Endothelial cell (in vitro differentiated cells): ENCODE data around the gene RAB31. TPM values are rescaled to one million over a fixed set of nuclear protein-coding genes. Genes with fewer than 3 reads are reported as not detected.

Experiments
- DNase-seq: peaks from one replicate; pipeline ENCODE4 v3.0.0; 2021; ENCODE audit warnings: low spot score
- H3K27ac Mint-ChIP-seq: one replicate; pipeline ENCODE4 v1.8.0; 2021; ENCODE audit warnings: mixed read lengths, inconsistent platforms; ENCODE audit not compliant: unreplicated experiment
- H3K27me3 Mint-ChIP-seq: one replicate; pipeline ENCODE4 v1.8.0; 2021; ENCODE audit warnings: mild to moderate bottlenecking, moderate library complexity, mixed read lengths, inconsistent platforms; ENCODE audit not compliant: unreplicated experiment
- H3K36me3 Mint-ChIP-seq: one replicate; pipeline ENCODE4 v1.8.0; 2021; ENCODE audit warnings: mild to moderate bottlenecking, low read depth, mixed read lengths, inconsistent platforms; ENCODE audit not compliant: unreplicated experiment
- H3K4me1 Mint-ChIP-seq: one replicate; pipeline ENCODE4 v1.8.0; 2021; ENCODE audit warnings: mild to moderate bottlenecking, mixed read lengths, inconsistent platforms; ENCODE audit not compliant: unreplicated experiment
- H3K4me3 Mint-ChIP-seq: one replicate; pipeline ENCODE4 v1.8.0; 2021; ENCODE audit warnings: mild to moderate bottlenecking, mixed read lengths, inconsistent platforms; ENCODE audit not compliant: unreplicated experiment
- H3K9me3 Mint-ChIP-seq: one replicate; pipeline ENCODE4 v1.8.0; 2021; ENCODE audit warnings: mixed read lengths, inconsistent platforms; ENCODE audit not compliant: unreplicated experiment
- total RNA-seq: library from RNA; stranded (reverse); fragmentation: NEBNext Ultra II Directional; extraction: Animal tissue kit (Norgen Biotek cat#: 25700); gene quantifications from one replicate; pipeline ENCODE4 v1.2.1, GENCODE V29; 2021; ENCODE audit not compliant: unreplicated experiment
- TF ChIP-seq, protein P1 (sequence below): fragments of 200-600 bp; sonication (generic); IDR thresholded peaks from one replicate; pipeline ENCODE4 v1.5.0; 2021; ENCODE audit warnings: antibody characterized with exemption; ENCODE audit not compliant: unreplicated experiment

RAB31 gene
- total RNA-seq, 1 donor from 2014 or later, result 88.8 TPM

DNA sequence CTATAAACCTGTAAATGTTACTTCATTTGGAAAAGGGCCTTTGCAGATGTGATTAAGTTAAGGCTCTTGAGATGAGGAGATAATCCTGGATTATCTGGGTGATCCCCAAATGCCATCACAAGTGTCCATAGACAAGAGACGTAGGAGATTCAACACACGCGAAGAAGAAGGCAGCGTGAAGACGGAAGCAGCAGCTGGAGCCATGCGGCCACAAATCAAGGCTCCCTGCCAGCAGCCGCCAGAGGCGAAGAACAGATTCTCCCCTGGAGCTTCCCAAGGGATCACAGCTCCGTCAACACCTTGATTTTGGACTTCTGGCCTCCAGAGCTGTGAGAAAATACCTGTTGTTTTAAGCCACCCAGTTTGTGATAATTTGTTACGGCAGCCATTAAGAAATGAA lies 194.7 kb downstream of the RAB31 start:
- TF ChIP-seq, protein P1, sequence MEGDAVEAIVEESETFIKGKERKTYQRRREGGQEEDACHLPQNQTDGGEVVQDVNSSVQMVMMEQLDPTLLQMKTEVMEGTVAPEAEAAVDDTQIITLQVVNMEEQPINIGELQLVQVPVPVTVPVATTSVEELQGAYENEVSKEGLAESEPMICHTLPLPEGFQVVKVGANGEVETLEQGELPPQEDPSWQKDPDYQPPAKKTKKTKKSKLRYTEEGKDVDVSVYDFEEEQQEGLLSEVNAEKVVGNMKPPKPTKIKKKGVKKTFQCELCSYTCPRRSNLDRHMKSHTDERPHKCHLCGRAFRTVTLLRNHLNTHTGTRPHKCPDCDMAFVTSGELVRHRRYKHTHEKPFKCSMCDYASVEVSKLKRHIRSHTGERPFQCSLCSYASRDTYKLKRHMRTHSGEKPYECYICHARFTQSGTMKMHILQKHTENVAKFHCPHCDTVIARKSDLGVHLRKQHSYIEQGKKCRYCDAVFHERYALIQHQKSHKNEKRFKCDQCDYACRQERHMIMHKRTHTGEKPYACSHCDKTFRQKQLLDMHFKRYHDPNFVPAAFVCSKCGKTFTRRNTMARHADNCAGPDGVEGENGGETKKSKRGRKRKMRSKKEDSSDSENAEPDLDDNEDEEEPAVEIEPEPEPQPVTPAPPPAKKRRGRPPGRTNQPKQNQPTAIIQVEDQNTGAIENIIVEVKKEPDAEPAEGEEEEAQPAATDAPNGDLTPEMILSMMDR, result no peak
- Mint-ChIP-seq H3K27ac (no peak overlapping the region), H3K9me3 (no peaks in the 10 kb centered on the region), H3K4me3 (no peak overlapping the region), H3K36me3 (no peaks in the 10 kb centered on the region), H3K4me1 (no peaks in the 10 kb centered on the region), H3K27me3 (peaks cover 4% of the 10 kb centered on the region)
- DNase-seq, result no peak

DNA sequence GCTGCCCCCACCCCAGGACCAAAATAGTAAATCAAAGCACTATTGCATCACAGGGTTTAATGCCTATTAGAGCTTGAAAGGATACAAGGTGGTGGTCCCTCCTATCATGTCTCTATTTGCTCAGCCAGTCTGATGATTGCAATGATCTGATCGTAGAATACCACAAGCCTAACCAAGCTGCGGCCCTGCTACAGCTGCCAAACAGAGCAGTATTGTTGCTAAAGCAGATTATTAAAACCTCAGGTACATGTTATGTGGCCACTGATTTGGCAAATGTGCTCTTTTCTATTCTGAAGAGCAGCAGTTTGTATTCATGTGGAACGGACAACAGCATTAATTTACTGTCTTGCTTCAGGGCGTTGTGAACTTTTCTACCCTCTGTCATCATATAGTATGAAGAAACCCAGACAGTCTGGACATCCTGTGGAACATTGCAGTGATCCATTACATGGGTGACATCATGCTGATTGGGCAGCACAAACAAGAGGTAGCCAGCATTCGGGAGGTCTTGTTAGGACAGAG lies 197.4 kb downstream of the RAB31 start:
- Mint-ChIP-seq H3K4me3 (no peak overlapping the region), H3K4me1 (no peaks in the 10 kb centered on the region), H3K27ac (no peak overlapping the region), H3K27me3 (peaks cover 5% of the 10 kb centered on the region), H3K9me3 (no peaks in the 10 kb centered on the region), H3K36me3 (no peaks in the 10 kb centered on the region)
- no peak for DNase-seq
- TF ChIP-seq, protein P1, result no peak

DNA sequence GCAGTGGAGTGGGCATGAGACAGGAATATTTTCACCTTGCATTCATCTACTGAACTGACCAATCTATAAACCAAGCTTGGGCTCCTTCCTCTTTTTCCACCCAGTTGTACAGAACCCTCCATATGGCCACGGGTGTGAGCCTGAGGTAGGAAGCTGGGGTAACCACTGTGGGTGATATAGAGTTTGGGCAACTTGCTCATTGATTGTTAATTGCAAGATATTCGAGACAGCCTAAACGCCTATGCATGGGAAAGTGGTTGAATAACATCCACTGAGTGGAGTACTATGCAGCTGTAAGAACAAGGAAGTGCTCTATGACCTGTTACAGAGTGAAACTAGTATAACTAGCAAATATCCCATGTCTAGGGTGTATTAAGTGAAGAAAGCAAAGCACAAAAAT lies 198.4 kb downstream of the RAB31 start:
- peaks cover 4% of the 10 kb centered on the region for H3K27me3 Mint-ChIP-seq
- no peak for DNase-seq
- no peak overlapping the region for H3K4me3 Mint-ChIP-seq
- TF ChIP-seq, protein P1, result no peak
- no peaks in the 10 kb centered on the region for H3K4me1 Mint-ChIP-seq
- H3K9me3 Mint-ChIP-seq, result no peaks in the 10 kb centered on the region
- no peaks in the 10 kb centered on the region for H3K36me3 Mint-ChIP-seq
- no peak overlapping the region for H3K27ac Mint-ChIP-seq

DNA sequence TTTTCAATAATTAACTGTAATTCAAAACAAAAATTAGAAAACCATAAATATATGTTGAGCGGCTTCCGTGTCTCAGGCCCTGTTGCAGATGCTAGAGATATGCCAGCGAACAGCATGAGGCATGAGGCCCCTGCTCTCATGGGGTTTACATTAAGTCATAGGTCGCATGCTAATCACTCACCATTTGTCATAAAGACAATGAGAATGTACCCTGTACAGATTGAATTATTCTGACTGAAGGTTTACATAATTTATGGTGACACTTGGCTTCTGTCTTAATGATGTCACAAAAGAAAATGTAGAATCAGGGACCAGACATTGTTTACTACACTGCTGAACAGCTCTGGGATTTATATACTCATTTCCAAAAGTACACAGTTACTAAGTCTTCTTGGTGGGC lies 199.8 kb downstream of the RAB31 start:
- Mint-ChIP-seq H3K27ac (no peak overlapping the region), H3K4me1 (peaks cover 2% of the 10 kb centered on the region)
- TF ChIP-seq, protein P1, result no peak

DNA sequence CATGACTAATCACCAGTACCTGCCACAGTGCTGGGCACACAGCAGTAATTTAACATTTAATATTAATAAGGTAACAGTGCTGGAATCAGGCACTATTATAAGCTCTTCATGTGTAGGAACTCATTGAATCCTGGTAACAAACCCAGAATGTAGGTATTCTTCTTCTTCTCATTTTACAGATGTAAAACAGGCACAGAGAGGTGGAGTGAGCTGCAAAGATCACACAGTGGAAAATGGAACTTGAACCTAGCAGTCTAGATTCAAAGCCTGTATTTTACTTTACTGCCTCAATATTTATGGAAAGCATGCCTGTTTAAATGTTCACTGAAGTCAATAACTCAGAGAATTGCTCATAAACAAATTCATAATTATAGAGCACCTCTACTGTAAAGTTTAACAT lies 202.0 kb downstream of the RAB31 start:
- peaks cover 9% of the 10 kb centered on the region for H3K27me3 Mint-ChIP-seq
- peaks cover 11% of the 10 kb centered on the region for H3K4me1 Mint-ChIP-seq
- DNase-seq, result no peak
- TF ChIP-seq, protein P1, result no peak
- H3K27ac Mint-ChIP-seq, result no peak overlapping the region
- no peak overlapping the region for H3K4me3 Mint-ChIP-seq
- H3K36me3 Mint-ChIP-seq, result peaks cover 6% of the 10 kb centered on the region
- H3K9me3 Mint-ChIP-seq, result no peaks in the 10 kb centered on the region

More for the DNA sequence above, 199.8 kb downstream of the RAB31 start:
- H3K27me3 Mint-ChIP-seq, result peaks cover 4% of the 10 kb centered on the region
- no peak overlapping the region for H3K4me3 Mint-ChIP-seq
- no peaks in the 10 kb centered on the region for H3K36me3 Mint-ChIP-seq
- H3K9me3 Mint-ChIP-seq, result no peaks in the 10 kb centered on the region
- DNase-seq, result no peak
